ENCODE data around the gene KCNMB2.
"Not testable (repeated sequence)": the region's sequence is repeated elsewhere in the genome, so short reads cannot be mapped to it uniquely, and the experiment has no call there.

Gene KCNMB2

DNA sequence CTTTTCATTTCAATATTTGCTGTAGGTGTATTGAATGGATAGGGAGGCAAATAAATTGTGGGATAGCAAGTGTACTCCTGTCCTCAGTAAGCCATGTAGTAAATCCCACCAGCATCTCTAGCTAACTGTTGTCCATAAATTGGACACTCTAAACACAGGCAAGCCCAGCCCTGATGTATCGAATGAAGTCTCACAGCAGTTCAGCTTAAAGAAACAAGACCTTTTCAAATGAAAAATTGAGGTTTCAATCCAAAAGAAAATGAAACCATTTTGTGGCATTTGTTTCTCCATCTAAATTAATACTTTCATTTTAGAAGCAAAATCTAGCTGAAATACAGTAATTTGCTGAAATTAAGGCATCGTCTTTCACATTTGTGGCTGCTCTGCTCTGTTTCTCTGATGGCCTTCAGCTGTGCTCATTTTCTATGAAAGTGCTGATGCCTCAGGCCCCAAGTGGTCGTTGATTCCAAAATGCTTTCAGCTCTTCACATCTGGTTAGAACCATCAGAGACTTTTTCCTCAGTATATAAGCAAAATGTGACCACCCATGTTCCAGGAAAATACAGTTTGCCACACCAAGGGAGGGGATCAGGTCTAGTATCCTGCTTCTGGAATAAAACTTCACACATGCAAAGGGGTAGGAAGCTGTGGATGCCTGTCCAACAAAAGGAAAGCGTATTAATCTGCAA lies 290.3 kb downstream of the KCNMB2 start:
- DNase-seq: no peak

DNA sequence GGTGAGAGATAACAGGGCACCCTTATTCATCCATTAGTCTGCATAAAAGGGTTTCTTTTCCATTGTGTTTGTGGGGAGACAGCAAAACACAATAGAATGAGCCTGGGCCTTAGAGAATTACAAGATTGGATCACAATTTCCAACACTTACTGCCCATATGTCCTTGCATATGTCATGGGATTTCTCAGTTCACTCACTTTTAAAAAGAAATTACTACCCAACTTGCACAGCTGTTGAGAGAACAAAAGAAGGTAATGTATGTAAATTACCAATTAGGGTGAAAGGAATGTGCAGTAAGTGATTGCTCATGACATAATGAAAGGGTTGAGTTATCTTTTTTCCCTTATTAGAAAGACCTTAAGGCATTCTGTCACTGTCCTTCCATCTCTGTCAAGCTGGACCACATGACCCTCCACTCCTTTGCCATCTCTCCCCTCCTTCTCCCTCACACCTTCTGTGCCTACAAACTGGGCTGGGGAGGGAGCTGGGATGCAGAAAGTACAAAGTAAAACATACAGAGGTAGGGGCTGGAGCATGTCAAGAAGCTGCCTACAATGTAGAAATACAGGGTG lies 291.1 kb downstream of the KCNMB2 start:
- no peak for DNase-seq

DNA sequence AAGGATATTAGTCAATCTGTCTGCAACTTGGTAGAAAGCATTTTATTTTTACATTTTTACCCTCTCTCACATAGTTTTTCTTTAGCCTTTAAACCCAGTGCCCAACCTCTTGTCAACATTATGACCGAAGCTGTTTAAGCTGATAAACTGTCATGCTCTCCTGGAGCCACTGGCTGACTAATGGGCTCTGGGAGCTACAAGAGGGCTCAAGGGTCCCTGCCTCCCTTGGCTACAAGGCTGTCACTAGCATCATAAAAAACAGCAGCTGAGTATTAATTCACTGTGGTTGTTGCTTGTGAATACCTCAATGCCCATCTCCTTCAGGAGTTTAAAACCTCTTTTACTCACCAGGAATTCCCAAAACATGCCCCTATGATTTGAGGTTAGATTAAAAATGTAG lies 297.5 kb downstream of the KCNMB2 start:
- no peak for DNase-seq

DNA sequence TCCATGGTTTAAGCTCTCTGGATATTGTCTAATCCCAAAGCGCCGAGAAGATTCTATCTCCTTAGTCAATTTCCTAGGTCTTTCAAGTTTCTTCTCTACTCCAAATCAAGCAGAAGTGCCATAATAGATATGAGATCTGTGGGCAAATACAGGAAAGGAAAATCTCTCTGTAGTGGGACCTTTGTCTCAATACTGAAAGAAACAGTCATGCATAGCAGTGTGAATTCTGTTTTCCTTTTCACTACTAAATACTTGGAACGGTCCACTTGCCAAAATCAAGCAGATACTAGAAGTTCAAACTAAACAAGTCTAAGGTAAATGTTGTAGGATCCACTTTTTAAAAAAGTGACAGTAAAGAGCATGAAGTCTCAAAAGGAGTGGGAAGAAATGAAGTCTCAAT lies 298.8 kb downstream of the KCNMB2 start:
- DNase-seq: no peak

DNA sequence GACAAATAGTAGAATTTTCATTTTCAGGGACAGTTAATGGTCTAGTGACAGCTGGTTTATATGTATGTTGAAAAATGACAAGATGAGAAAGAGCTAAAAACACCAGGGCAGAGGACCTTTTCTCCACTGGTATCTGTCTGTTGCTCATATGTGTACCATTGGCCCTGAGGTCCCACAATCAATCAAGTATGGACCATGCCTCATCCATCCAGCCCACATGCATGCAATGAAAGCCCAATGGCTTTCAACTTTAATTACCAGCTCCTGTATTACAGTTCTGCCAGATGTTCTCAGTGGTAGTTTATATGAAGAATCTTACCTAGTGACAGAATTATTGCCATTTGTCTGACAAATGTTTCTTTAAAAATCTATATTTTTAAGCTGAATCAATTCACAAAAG lies 301.3 kb downstream of the KCNMB2 start:
- no peak for DNase-seq

DNA sequence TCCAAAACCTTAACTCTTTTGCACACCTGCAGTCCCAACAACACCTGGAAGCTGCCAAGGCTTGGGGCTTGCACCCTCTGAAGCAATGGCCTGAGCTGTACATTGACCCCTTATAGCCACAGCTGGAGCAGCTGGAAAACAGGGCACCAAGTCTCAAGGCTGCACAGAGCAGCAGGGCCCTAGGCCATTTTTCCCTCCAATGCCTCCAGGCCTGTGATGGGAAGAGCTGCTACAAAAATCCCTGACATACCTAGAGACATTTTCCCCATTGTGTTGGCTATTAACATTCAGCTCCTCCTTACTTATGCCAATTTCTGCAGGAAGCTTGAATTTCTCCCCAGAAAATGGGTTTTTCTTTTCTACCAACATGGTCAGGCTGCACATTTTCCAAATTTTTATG lies 304.4 kb downstream of the KCNMB2 start:
- DNase-seq: no peak

DNA sequence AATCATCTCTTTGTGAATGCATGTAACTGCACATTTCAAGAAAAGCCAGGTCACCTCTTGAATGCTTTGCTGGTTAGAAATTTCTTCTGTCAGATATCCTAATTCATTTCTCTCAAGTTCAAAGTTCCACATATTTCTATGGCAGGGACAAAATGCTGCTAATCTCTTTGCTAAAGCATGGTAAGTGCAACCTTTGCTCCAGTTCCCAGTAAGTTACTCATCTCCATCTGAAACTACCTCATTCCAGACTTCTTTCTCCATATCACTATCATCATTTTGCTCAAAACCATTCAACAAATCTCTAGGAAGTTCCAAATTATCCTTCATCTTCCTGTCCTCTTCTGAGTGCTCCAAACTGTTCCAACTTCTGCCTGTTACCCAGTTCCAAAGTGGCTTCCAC lies 304.8 kb downstream of the KCNMB2 start:
- no peak for DNase-seq

DNA sequence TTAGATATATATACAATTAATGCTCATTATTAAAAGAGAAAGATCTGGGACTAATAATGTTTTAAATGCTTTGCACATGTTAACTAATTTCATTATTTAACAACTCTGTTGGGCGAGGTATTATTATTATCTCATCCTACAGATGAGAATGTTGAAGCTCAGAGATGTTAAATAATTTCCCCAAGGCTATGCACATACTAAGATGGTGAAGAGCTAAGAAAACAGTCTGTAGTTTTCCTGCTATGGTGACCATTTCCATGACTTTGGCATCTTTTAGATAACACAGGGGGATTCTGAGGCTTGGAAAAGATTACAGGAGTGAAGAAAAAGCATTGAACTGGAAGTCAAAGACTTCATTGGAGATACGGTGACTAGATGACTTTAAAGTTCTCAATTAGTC lies 308.7 kb downstream of the KCNMB2 start:
- no peak for DNase-seq

DNA sequence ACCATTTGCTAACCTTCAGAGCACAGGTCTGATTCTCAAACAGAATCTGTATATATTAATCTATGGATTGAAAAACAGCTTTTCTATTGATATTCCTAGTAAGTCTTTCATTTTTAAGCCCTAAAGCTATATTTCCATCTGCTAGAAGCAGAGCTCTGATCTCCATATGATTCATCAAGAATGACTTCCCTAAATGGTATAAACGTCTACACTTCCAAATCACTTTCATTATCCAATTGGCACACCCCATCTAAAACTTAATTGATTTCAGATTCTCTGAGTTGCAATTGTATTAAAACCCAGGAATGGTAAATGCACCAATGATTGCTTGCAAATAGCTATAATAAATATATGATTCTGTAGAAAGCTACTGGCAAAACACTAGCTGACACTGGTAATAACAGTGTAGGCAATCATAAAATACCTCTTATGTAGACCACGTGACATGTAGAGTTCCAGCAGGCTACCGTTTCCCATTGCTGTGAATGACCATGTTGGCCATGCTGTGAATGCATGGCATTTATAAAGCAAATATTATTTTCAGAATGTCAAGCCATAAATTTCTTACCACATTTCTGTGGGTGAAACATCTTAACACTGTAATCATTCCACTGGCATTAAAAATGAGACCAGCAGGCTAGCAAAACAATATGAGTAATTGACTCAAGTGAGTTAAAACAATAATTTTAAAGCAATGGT lies 309.3 kb downstream of the KCNMB2 start:
- DNase-seq: no peak

DNA sequence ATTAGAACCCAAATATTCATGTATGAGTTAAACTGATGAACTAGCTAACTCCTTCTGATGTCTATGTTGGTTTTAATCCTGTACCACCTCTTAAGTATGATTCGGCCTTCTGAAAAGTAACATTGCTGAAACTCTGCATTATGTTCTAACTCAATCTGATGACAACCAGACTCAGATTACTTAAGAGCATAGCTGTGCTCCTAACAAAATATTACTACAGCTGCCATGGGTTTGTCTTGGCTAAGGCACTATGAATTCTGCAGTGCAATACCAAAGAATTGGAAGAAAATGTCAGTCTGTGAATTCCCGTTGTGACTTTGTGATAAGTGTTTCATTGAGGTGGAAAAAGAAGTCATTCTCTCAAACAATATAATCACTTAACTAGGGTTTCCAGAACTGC lies 311.0 kb downstream of the KCNMB2 start:
- no peak for DNase-seq

DNA sequence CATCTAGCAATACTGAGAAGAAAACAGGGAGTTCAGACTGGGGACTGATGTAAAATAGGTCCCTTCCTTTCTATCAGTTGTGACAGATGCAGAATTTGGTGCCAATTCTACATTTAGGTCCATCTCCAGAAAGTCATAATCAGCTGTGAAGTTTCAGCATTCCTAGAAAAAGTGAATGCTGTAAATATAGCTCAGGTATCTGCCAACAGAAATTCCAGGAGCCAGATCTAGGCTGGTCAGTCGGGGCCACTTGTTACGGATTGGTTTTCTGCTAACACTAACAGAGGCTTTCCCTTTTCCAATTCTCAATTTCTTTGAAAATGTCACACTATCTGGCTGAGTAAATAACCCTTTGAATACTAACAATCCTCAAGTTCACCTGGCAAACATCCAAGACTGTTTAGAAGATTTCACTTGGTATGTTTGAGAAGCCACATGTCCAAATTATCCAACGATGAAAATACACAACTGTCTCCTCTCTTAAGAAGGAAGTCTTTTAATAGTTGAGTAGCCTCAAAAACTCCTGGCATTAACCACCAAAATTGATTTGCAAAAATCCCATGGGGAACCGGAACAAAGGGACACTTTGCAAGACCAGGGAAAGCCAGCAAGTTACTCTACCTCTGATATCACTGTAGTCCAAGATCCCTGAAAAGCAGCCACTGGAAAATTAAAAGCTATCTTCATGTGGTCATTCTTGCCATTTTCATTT lies 313.1 kb downstream of the KCNMB2 start:
- DNase-seq: peak; percentile 36

DNA sequence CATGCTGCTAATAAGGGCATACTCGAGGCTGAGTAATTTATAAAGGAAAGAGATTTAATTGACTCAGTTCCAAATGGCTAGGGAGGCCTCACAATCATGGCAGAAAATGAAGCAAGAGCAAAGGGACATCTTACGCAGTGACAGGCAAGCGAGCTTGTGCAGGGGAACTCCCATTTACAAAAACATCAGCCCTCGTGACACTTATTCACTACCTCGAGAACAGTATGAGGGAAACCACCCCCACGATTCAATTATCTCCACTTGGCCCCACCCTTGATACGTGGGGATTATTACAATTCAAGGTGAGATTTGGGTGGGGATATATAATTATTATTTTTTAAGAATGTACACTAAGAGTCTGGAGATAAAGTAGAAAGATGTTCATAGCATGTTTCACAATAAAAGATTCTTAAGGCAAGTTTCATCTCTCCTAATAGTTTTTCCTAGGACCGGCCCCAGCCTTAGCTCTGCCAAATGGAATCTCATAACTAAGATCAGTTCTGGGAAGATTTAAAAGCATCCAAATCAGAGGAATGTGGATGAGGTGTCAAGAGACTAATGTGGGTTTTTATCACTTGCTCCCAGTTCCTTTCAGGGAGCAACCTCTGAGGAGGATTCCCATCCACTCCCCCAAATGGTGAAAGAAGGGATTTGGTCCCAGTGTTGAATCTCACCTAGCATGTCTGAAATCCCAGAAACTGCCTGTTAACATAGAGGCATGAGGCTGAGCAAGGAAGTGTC lies 314.4 kb downstream of the KCNMB2 start:
- DNase-seq: no peak

DNA sequence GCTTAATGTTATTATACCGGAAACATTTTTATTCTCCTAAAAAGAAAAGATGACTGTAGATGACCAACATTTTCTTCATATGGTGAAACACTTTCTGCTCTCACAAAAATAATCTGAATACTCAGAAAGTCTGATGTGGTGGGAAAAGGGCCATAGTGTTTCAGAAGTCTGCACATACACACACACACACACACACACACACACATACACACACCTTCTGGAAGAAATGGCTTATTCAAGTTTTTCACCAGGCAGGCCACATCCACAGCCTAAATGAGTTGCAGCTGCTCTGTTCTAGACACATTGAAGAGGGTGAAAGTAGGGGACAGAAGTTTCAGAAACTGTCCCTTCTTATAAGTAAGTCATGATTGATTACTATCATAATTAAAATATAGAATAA lies 315.3 kb downstream of the KCNMB2 start:
- DNase-seq: no peak

DNA sequence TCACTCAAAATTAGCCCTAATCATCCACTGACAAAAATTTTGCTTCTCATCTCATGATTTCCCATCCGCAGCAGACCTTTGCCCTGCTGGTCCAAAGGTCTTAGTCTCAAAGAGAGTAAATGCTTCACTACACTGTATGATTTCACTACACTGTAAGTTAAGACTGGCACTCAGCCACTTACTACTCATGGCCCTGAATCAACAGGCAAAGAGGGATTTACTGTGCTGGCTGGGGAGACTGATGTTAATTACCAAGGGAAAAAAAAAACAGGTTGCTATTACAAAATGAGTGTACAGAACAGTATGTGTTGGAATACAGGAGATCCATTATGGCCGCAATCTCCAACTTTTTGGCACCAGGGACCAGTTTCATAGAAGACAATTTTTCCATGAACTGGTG lies 320.6 kb downstream of the KCNMB2 start:
- DNase-seq: peak; percentile 30

DNA sequence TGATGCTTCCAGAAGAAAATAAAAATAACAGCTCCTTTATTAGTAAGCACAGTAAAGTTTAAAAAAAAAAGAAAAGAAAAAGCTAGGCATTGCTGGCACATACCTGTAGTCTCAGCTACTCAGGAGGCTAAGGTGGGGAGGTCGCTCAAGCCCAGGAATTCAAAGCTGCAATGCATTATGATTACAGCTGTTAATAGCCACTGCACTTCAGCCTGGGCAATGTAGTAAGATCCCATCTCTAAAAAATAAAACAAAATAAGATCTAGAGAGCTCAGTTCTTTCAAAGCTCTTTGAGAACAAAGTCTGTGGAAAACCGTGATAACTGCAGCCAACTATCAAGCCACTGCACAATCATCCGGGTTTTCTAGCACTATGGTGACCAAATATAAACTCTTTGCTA lies 323.1 kb downstream of the KCNMB2 start:
- DNase-seq: no peak

DNA sequence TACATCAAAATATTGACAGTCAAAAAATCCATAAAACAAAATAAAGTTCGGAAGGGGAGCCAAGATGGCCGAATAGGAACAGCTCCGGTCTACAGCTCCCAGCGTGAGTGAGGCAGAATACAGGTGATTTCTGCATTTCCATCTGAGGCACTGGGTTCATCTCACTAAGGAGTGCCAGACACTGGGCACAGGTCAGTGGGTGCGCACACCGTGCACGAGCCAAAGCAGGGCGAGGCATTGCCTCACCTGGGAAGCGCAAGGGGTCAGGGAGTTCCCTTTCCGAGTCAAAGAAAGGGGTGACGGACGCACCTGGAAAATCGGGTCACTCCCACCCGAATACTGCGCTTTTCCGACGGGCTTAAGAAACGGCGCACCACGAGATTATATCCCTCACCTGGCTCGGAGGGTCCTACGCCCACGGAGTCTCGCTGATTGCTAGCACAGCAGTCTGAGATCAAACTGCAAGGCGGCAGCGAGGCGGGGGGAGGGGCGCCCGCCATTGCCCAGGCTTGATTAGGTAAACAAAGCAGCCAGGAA lies 323.7 kb downstream of the KCNMB2 start:
- not testable (repeated sequence) for DNase-seq

DNA sequence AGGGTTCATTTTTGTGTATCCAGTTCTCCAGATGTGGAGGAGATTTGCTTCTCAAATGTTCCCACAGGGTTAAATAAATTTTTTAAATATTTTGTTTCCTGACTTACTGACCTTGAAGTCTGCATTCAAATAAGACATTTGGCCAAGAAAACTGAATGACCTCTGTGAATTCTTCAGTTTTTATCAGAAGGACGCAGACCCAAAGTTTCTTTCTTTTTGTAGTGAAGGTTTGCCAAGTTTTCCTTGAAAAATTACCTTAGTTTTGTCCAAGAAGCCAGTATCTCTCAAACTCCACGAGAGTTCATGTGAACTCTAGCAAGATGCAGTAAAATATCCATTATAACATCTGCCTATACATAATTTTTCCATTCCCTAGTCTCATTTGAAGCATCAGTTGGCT lies 332.4 kb downstream of the KCNMB2 start:
- no peak for DNase-seq

DNA sequence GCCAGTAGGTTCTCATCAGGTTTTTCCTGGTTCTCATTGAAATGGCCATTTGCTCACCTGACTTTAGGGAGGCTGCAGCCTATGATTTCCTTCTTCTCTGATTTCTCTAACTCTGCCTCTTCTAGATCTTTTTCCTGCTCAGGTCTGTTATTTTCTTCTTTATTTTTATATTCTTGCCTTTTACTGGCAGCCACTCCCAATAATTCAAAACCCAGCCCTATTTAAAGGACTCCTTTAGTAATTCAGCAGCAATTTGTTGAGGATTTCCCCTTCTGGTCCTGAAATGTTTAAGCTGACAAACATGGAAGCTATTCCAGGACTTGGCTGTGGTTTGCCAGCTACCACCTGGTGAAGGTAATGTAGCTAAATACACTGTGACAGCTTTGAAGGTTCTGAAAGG lies 333.8 kb downstream of the KCNMB2 start:
- no peak for DNase-seq

DNA sequence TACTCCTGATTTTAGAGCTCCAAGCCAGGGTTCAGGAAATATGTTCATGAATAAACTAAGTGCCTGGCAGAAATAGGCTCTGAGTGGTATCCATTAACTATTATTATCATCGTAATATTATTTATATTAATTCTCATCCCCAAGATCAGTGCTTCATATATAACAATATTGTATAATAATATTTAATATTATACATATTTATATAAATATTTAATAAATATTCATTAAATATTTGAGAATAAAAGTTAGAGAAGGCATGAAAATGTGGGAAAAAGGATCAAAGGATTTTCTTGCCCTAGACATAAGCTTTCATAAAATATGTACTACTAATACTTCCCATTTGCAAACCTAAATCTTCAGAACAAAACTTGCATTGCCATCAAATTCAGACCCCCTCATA lies 338.9 kb downstream of the KCNMB2 start:
- no peak for DNase-seq

DNA sequence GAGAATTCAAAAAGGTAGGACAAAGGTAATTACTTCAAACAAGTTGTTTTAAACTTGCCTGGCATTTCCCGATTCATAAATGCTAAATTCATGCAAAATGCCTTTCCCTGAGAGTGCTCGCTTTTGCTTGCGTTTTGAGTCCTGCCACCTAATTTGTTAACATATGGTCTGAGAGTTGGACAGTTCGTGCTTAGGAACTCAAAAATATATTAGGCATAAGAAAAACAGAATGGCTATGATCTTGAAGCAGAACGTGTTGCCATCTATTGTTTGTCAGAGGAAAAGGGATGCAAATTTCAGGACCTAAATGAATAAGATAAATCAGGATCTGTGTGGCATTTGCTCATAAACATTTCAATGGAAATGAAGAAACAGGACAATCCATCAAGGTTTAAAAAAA lies 339.6 kb downstream of the KCNMB2 start:
- no peak for DNase-seq

DNA sequence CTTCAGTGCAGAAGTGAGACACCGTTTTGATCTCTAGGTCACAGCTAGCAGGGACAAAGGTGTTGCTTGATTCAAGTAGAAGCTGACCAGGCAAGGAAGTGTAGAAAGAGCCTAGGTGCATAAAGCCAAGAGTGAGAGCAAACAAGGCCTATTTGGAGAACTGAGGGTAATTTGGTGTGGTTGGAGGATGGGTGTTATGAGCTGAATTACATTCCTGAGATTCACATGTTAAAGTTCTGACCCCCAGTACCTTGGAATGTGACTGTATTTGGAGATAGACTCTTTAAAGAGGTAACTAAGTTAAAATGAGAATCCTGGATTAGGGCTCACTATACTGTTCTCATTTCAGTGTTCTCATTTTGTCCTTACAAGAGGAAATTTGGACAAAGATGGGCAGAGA lies 344.0 kb downstream of the KCNMB2 start:
- DNase-seq: no peak

Data from NCI-H446 treated with DMSO at 0.1 percent for 48 hours (cell line).